ENCODE results near the gene SAAL1. TPM values are rescaled to one million over a fixed set of nuclear protein-coding genes. Genes with fewer than 3 reads are reported as not detected.

The SAAL1 gene
- total and polyA plus RNA-seq, 2 experiments from 2014 or later: 7.5 to 12.9 TPM

GRCh38 chr11:18063862-18064434 is 41.9 kb downstream of the SAAL1 start:
- H3K9me2 ChIP-seq (ENCODE audit: insufficient read depth): no peaks in the 10 kb centered on the region
- H3K9ac ChIP-seq: no peak overlapping the region
- H3F3A ChIP-seq (ENCODE audit: insufficient read depth): no peaks in the 10 kb centered on the region
- H3K79me2 ChIP-seq (ENCODE audit: insufficient read depth): no peaks in the 10 kb centered on the region
- in situ Hi-C loops (cut with MboI): no loop called here
- no peak overlapping the region for H2AFZ ChIP-seq
- H3K4me1 ChIP-seq (ENCODE audit: insufficient read depth): no peaks in the 10 kb centered on the region
- no peaks in the 10 kb centered on the region for H3K9me3 ChIP-seq (ENCODE audit: low read depth)
- 91 to 95% methylated on average over 4 of the region's 4 CpGs for WGBS, 2 experiments (ENCODE audit: low coverage in 1 of 2, low lambda C conversion rate in 2 of 2, missing lambda C conversion rate in 2 of 2)
- H3K27ac ChIP-seq: no peak overlapping the region
- no peak for TF ChIP-seq EZH2phosphoT487 (IDR thresholded peaks at IDR 0.05; ENCODE audit: insufficient read depth, low read depth)
- TF ChIP-seq EZH2 (IDR thresholded peaks at IDR 0.05; ENCODE audit: insufficient read depth, poor library complexity, severe bottlenecking): no peak
- no peaks in the 10 kb centered on the region for H3K36me3 ChIP-seq (ENCODE audit: low read depth)
- no peak overlapping the region for H3K4me3 ChIP-seq
- H4K20me1 ChIP-seq (ENCODE audit: insufficient read depth): no peaks in the 10 kb centered on the region
- no peaks in the 10 kb centered on the region for H3K27me3 ChIP-seq (replicated peaks; ENCODE audit: insufficient read depth)
- no peak overlapping the region for H3K4me2 ChIP-seq (ENCODE audit: unreplicated experiment)
- no peak for DNase-seq

GRCh38 chr11:18063125-18063524 is 42.8 kb downstream of the SAAL1 start:
- Histone ChIP-seq H3K36me3 (ENCODE audit: low read depth) (no peaks in the 10 kb centered on the region), H3K4me1 (ENCODE audit: insufficient read depth) (no peaks in the 10 kb centered on the region), H3K27me3 (replicated peaks; ENCODE audit: insufficient read depth) (no peaks in the 10 kb centered on the region), H3K4me2 (ENCODE audit: unreplicated experiment) (no peak overlapping the region), H3K9me2 (ENCODE audit: insufficient read depth) (no peaks in the 10 kb centered on the region), H3K27ac (no peak overlapping the region), H2AFZ (no peak overlapping the region), H4K20me1 (ENCODE audit: insufficient read depth) (no peaks in the 10 kb centered on the region), H3F3A (ENCODE audit: insufficient read depth) (no peaks in the 10 kb centered on the region), H3K4me3 (no peak overlapping the region), H3K79me2 (ENCODE audit: insufficient read depth) (no peaks in the 10 kb centered on the region), H3K9ac (no peak overlapping the region), H3K9me3 (ENCODE audit: low read depth) (no peaks in the 10 kb centered on the region)
- TF ChIP-seq EZH2phosphoT487 (IDR thresholded peaks at IDR 0.05; ENCODE audit: insufficient read depth, low read depth) (no peak), EZH2 (IDR thresholded peaks at IDR 0.05; ENCODE audit: insufficient read depth, poor library complexity, severe bottlenecking) (no peak)
- in situ Hi-C loops (cut with MboI): no loop called here
- no peak for DNase-seq
- WGBS, 2 experiments (ENCODE audit: low coverage in 1 of 2, low lambda C conversion rate in 2 of 2, missing lambda C conversion rate in 2 of 2): 65 to 74% methylated on average over 5 of the region's 5 CpGs

DNA sequence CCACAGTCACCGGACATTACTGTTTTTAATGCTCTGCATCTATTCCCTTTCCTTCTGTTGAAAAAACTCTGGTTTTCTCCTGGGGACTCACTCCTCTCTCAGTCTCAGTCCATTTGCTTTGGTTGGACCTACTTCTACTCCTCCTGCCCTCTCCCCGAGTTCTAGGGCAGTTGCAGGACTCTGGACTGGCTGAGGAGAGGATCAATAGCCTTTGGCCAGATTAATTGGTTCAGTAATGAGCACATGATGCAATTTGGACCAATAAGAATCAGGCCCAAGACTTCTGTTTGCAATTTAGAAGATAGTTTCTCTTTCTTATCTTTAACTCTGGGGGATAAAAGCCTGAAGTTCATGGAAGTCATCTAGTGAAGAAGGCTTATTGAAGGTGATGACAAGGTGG is 44.5 kb downstream of the SAAL1 start:
- no peaks in the 10 kb centered on the region for H4K20me1 ChIP-seq (ENCODE audit: insufficient read depth)
- no peak overlapping the region for H3K27ac ChIP-seq
- H3F3A ChIP-seq (ENCODE audit: insufficient read depth): no peaks in the 10 kb centered on the region
- 76 to 78% methylated on average over 2 of the region's 2 CpGs for WGBS, 2 experiments (ENCODE audit: low coverage in 1 of 2, low lambda C conversion rate in 2 of 2, missing lambda C conversion rate in 2 of 2)
- TF ChIP-seq EZH2phosphoT487 (IDR thresholded peaks at IDR 0.05; ENCODE audit: insufficient read depth, low read depth): no peak
- no peak for TF ChIP-seq EZH2 (IDR thresholded peaks at IDR 0.05; ENCODE audit: insufficient read depth, poor library complexity, severe bottlenecking)
- H3K27me3 ChIP-seq (replicated peaks; ENCODE audit: insufficient read depth): no peaks in the 10 kb centered on the region
- no peak overlapping the region for H2AFZ ChIP-seq
- no peak overlapping the region for H3K9ac ChIP-seq
- H3K9me2 ChIP-seq (ENCODE audit: insufficient read depth): no peaks in the 10 kb centered on the region
- no peaks in the 10 kb centered on the region for H3K36me3 ChIP-seq (ENCODE audit: low read depth)
- H3K79me2 ChIP-seq (ENCODE audit: insufficient read depth): no peaks in the 10 kb centered on the region
- no peak overlapping the region for H3K4me2 ChIP-seq (ENCODE audit: unreplicated experiment)
- DNase-seq: no peak
- H3K4me3 ChIP-seq: no peak overlapping the region
- H3K4me1 ChIP-seq (ENCODE audit: insufficient read depth): no peaks in the 10 kb centered on the region
- in situ Hi-C loops (cut with MboI): no loop called here
- H3K9me3 ChIP-seq (ENCODE audit: low read depth): no peaks in the 10 kb centered on the region

DNA sequence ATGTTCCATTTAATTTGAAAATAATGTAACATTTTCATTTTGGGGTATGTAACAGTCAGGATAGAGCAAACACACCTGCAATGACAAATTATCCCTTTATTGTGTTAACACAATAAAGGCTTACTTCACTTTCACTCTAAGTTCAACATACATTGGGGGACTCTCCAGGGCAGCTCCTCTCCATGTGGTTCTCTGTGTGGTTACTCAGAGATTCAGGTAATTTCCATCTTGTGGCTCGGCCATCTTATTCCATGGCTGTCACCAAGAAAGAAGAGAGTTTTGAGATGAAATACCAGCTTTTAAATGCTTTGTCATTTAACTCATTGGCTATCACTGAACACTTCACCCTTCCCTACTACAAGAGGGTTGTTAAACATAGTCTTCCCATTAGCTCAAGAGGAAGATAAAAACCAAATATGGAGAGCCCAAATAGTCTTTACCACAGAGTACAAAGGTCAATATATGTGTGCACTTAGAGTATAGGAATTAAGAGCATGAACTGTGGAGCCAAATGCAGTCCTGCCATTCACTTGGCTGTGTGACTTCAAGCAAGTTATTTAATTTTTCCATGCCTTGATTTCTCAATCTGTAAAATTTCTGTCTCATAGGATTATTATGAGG is 49.2 kb downstream of the SAAL1 start:
- Histone ChIP-seq H2AFZ (no peak overlapping the region), H3K27me3 (replicated peaks; ENCODE audit: insufficient read depth) (no peaks in the 10 kb centered on the region), H3K4me1 (ENCODE audit: insufficient read depth) (no peaks in the 10 kb centered on the region), H3K4me3 (no peak overlapping the region), H3K36me3 (ENCODE audit: low read depth) (no peaks in the 10 kb centered on the region), H3K27ac (no peak overlapping the region), H3K4me2 (ENCODE audit: unreplicated experiment) (no peak overlapping the region), H3K9me3 (ENCODE audit: low read depth) (no peaks in the 10 kb centered on the region), H3F3A (ENCODE audit: insufficient read depth) (no peaks in the 10 kb centered on the region), H3K79me2 (ENCODE audit: insufficient read depth) (no peaks in the 10 kb centered on the region), H3K9me2 (ENCODE audit: insufficient read depth) (no peaks in the 10 kb centered on the region), H3K9ac (no peak overlapping the region), H4K20me1 (ENCODE audit: insufficient read depth) (no peaks in the 10 kb centered on the region)
- TF ChIP-seq EZH2 (IDR thresholded peaks at IDR 0.05; ENCODE audit: insufficient read depth, poor library complexity, severe bottlenecking): no peak
- no peak for TF ChIP-seq EZH2phosphoT487 (IDR thresholded peaks at IDR 0.05; ENCODE audit: insufficient read depth, low read depth)
- in situ Hi-C loops (cut with MboI): no loop called here
- DNase-seq: no peak
- WGBS, 2 experiments (ENCODE audit: low coverage in 1 of 2, low lambda C conversion rate in 2 of 2, missing lambda C conversion rate in 2 of 2): 56 to 62% methylated on average over 1 of the region's 1 CpG
